CD4-positive, alpha-beta T cell (primary cell): ENCODE results near the gene MECP2. TPM values are rescaled to one million over a fixed set of nuclear protein-coding genes. Genes with fewer than 3 reads are reported as not detected.

Experiments used
- ATAC-seq: fragments of 200-7000 bp; cut with Tn5 transposase; one replicate; pipeline ENCODE4 v1.10.0; 2022; ENCODE audit warnings: mild to moderate bottlenecking; ENCODE audit not compliant: poor library complexity
- CTCF ChIA-PET: fragments of 350-600 bp; sonication (Branson Sonifier 250); formaldehyde crosslinking; loops from one replicate; lab custom pipeline; 2021; ENCODE audit warnings: antibody characterized with exemption, inconsistent platforms; lab: Charles Lee
- POLR2A ChIA-PET: fragments of 350-600 bp; sonication (Branson Sonifier 250); formaldehyde crosslinking; loops from one replicate; lab custom pipeline; 2021; ENCODE audit warnings: antibody characterized with exemption, inconsistent platforms; lab: Charles Lee
- DNase-seq, 14 experiments: peaks; one replicate each; pipeline ENCODE4 v3.0.0-alpha.2; 2013 to 2020; ENCODE audit warnings: mixed read lengths in 2 of 14
- H3K27ac ChIP-seq, 2 donors: one replicate each; pipeline versions ENCODE4 v1.5.1 to v1.7.0; 2013; ENCODE audit warnings: low read length in 2 of 2, low read depth in 1 of 2, mild to moderate bottlenecking in 1 of 2
- H3K27me3 ChIP-seq, 2 experiments: 1 replicate in 1 of 2; 2 replicates in 1 of 2; pipeline versions ENCODE4 v1.6.1 to v1.7.0; 2013; ENCODE audit warnings: low read length in 2 of 2, control low read depth in 1 of 2, mild to moderate bottlenecking in 1 of 2, moderate library complexity in 1 of 2; ENCODE audit not compliant: insufficient read depth in 2 of 2, control insufficient read depth in 1 of 2
- H3K36me3 ChIP-seq: one replicate; pipeline ENCODE4 v1.6.1; 2013; ENCODE audit warnings: low read length, control low read depth; ENCODE audit not compliant: insufficient read depth
- H3K4me1 ChIP-seq: one replicate; pipeline ENCODE4 v1.6.1; 2013; ENCODE audit warnings: low read length, control low read depth; ENCODE audit not compliant: insufficient read depth
- H3K4me3 ChIP-seq: one replicate; pipeline ENCODE4 v1.5.1; 2013; ENCODE audit warnings: mild to moderate bottlenecking, low read length, moderate library complexity
- H3K9me3 ChIP-seq, 2 experiments: 1 replicate in 1 of 2; 2 replicates in 1 of 2; pipeline versions ENCODE4 v1.6.1 to v1.7.0; 2013; ENCODE audit warnings: low read length in 2 of 2, mild to moderate bottlenecking in 2 of 2, control low read depth in 1 of 2, moderate library complexity in 1 of 2; ENCODE audit not compliant: control insufficient read depth in 1 of 2, insufficient read depth in 1 of 2
- H3K27ac Mint-ChIP-seq: one replicate; pipeline ENCODE4 v1.8.0; 2020; ENCODE audit warnings: mixed read lengths
- H3K27me3 Mint-ChIP-seq: one replicate; pipeline ENCODE4 v1.8.0; 2021; ENCODE audit warnings: mixed read lengths
- H3K36me3 Mint-ChIP-seq: one replicate; pipeline ENCODE4 v1.8.0; 2021; ENCODE audit warnings: low read depth, mixed read lengths
- H3K4me1 Mint-ChIP-seq: one replicate; pipeline ENCODE4 v1.8.0; 2021; ENCODE audit warnings: low read depth, mixed read lengths
- H3K4me3 Mint-ChIP-seq: one replicate; pipeline ENCODE4 v1.8.0; 2020; ENCODE audit warnings: mild to moderate bottlenecking, mixed read lengths
- H3K9me3 Mint-ChIP-seq: one replicate; pipeline ENCODE4 v1.8.0; 2020; ENCODE audit warnings: mixed read lengths
- intact Hi-C, 2 experiments: fragments of 100-400 bp; cut with DNase I in 1 of 2; cut with micrococcal nuclease in 1 of 2; formaldehyde crosslinking; loops; one replicate each; pipeline versions ENCODE4 v1.15.1 to v1.9.0; 2023 to 2025; cut with DNase I, micrococcal nuclease
- total RNA-seq, 174 experiments: library from RNA in 2 of 174; stranded (reverse) in 2 of 174; gene quantifications; one replicate each; pipeline ENCODE4 v1.2.3 and lab custom pipeline; 2021 to 2026
- TF ChIP-seq, protein P1 (sequence below): fragments of 200-600 bp; IDR thresholded peaks from one replicate; pipeline ENCODE4 v1.8.0; 2022; ENCODE audit warnings: antibody characterized with exemption, mild to moderate bottlenecking

MECP2 gene
- total RNA-seq, 2 experiments from 2014 or later = 120 to 133 TPM

DNA sequence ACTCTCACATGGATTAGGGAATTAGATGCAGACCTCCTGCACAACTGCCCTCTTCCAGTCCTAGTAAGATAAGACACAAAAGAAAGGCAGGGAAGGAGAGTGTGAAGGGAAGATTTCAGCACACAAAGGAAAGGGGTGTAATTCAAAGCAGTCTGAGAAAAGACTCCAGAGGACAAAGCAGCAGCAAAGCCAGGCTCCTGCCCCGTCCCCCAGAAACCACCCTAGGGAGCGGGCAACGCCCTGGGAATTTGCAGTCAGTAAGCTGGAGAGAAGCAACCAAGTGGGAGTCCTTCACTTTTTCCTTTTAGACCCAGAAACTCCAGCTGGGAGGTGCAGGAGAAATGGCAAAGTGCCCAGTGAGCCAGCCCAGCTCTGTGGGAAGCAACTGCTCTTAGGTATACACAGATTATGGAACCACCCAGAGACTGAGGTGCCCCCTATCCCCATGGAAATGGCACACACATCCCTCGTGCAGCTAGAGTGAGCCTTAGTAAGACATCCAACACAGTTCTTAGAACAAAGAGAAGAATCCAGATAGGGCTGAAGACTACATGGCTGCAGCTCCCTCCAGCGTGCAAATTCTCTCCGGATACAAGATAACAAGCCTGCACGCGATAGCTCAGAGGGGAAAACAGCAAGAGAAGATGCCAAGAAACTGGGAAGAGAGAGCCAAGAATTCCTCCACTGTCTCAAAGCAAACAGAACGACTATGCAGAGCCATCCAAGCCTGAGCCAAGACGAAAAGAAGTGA lies 51.3 kb downstream of the MECP2 start:
- Mint-ChIP-seq H3K27me3 (no peaks in the 10 kb centered on the region), H3K4me3 (no peak overlapping the region), H3K36me3 (peaks cover 72% of the 10 kb centered on the region), H3K27ac (no peak overlapping the region), H3K4me1 (peaks cover 43% of the 10 kb centered on the region), H3K9me3 (no peaks in the 10 kb centered on the region)
- H3K4me1 ChIP-seq = peaks cover 24% of the 10 kb centered on the region
- H3K27ac ChIP-seq = no peak overlapping the region
- ATAC-seq (no peak), DNase-seq (no peak)
- intact Hi-C loops = no loop called here
- peaks cover 52% of the 10 kb centered on the region for H3K36me3 ChIP-seq
- TF ChIP-seq, protein P1, sequence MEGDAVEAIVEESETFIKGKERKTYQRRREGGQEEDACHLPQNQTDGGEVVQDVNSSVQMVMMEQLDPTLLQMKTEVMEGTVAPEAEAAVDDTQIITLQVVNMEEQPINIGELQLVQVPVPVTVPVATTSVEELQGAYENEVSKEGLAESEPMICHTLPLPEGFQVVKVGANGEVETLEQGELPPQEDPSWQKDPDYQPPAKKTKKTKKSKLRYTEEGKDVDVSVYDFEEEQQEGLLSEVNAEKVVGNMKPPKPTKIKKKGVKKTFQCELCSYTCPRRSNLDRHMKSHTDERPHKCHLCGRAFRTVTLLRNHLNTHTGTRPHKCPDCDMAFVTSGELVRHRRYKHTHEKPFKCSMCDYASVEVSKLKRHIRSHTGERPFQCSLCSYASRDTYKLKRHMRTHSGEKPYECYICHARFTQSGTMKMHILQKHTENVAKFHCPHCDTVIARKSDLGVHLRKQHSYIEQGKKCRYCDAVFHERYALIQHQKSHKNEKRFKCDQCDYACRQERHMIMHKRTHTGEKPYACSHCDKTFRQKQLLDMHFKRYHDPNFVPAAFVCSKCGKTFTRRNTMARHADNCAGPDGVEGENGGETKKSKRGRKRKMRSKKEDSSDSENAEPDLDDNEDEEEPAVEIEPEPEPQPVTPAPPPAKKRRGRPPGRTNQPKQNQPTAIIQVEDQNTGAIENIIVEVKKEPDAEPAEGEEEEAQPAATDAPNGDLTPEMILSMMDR = no peak
- no peak overlapping the region for H3K4me3 ChIP-seq
- H3K9me3 ChIP-seq = no peaks in the 10 kb centered on the region
- POLR2A ChIA-PET = interaction anchor here (0.6 kb wide), 1 partner anchor 32 kb away, joined by 3 read pairs; no protein-coding TSS in a partner anchor
- CTCF ChIA-PET = no interaction called here
- no peaks in the 10 kb centered on the region for H3K27me3 ChIP-seq

DNA sequence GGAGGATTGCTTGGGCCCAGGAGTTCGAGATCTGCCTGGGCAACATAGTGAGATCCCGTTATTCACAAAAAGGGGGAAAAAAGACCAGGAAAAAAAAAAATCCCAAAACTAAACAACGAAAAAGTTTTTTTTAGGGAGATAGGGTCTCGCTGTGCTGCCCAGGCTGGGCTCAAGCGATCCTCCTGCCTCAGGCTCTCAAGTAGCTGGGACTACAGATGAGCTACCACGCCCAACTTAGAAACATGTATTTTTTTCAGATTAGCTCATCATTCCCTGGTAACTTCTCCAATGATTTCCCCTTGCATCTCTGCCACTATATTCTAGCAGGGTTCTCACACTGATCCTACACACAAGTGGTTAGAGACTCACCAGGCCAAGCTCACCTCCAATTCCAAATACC lies 53.4 kb downstream of the MECP2 start:
- Mint-ChIP-seq H3K4me1 (peaks cover 40% of the 10 kb centered on the region), H3K36me3 (peaks cover 70% of the 10 kb centered on the region), H3K27me3 (no peaks in the 10 kb centered on the region), H3K4me3 (no peak overlapping the region), H3K9me3 (no peaks in the 10 kb centered on the region), H3K27ac (peak overlapping the region; percentile 42)
- Histone ChIP-seq H3K36me3 (peaks cover 38% of the 10 kb centered on the region), H3K27me3 (no peaks in the 10 kb centered on the region), H3K4me3 (no peak overlapping the region), H3K27ac (no peak overlapping the region), H3K9me3 (no peaks in the 10 kb centered on the region), H3K4me1 (peaks cover 28% of the 10 kb centered on the region)
- no peak for DNase-seq
- ChIA-PET POLR2A (no interaction called here), CTCF (no interaction called here)
- intact Hi-C loops = no loop called here
- TF ChIP-seq, protein P1 = no peak
- ATAC-seq = no peak

DNA sequence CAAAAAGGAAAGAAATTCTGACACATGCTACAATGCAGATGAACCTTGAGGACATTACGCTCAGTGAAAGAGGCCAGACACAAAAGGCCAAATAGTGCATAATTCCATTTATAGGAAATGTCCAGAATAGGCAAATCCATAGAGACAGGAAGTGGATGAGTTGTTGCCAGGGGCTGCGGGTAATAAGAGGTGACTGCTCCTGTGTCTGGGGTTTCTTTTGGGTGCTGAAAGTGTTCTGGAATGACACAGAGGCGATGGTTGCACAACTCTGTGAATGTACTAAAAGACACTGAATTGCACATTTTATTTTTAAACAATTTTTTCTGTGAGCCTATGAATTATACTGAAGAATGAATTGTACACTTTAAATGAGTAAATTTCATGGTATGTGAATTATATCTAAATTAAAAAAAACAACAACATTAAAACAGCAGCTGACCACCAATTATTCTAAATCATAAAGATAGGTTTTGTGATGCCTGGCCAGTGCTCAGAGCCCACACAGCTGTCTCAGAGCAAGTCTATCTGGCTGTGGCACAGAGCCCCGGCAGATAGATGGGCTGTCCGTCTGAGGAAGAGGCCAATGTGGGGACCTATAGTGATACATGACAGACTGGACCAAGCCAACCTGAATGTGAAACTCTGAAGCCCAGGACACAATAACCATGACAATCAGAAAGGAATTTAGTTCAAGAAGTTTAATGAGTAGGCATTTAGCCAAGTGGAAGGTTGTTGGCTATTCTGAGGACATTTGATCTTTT lies 54.3 kb downstream of the MECP2 start:
- Histone ChIP-seq H3K27ac (no peak overlapping the region), H3K9me3 (no peaks in the 10 kb centered on the region), H3K27me3 (no peaks in the 10 kb centered on the region), H3K36me3 (peaks cover 33% of the 10 kb centered on the region), H3K4me3 (no peak overlapping the region), H3K4me1 (peaks cover 23% of the 10 kb centered on the region)
- ATAC-seq = no peak
- Mint-ChIP-seq H3K36me3 (peaks cover 61% of the 10 kb centered on the region), H3K4me3 (no peak overlapping the region), H3K4me1 (peaks cover 34% of the 10 kb centered on the region), H3K27ac (peak overlapping the region; percentile 42), H3K27me3 (no peaks in the 10 kb centered on the region), H3K9me3 (no peaks in the 10 kb centered on the region)
- CTCF ChIA-PET = no interaction called here
- intact Hi-C loops = no loop called here
- TF ChIP-seq, protein P1 = no peak
- peak in 2 of 14 experiments; percentile 27 to 40 for DNase-seq
- POLR2A ChIA-PET = no interaction called here
